ENCODE results near the gene C12orf42. TPM values are rescaled to one million over a fixed set of nuclear protein-coding genes. Genes with fewer than 3 reads are reported as not detected.

Gene C12orf42
- total and polyA plus RNA-seq, 2 donors from 2014 or later: 0.94 TPM; not detected in 1

- DNase-seq (no peak), FAIRE-seq (no peak)
- Histone ChIP-seq H3K4me3 (ENCODE audit: low read length in 3 of 3) (no peak overlapping the region), H3K36me3 (ENCODE audit: control insufficient read depth in 2 of 3, insufficient read depth in 3 of 3, low read length in 3 of 3) (no peaks in the 10 kb centered on the region), H3K27ac (ENCODE audit: low read depth in 2 of 2, low read length in 2 of 2) (no peak overlapping the region), H3K9ac (ENCODE audit: low read length in 3 of 3) (no peak overlapping the region), H3K27me3 (ENCODE audit: control insufficient read depth, insufficient read depth, low read length) (no peaks in the 10 kb centered on the region), H3K9me3 (ENCODE audit: control insufficient read depth in 2 of 3, insufficient read depth in 1 of 3, low read length in 3 of 3) (no peaks in the 10 kb centered on the region), H3K4me1 (ENCODE audit: control insufficient read depth in 2 of 3, insufficient read depth in 2 of 3, low read depth in 1 of 3, low read length in 3 of 3) (no peaks in the 10 kb centered on the region)
- intact Hi-C loops (cut with DNase I): no loop called here
- TF ChIP-seq, protein P1, sequence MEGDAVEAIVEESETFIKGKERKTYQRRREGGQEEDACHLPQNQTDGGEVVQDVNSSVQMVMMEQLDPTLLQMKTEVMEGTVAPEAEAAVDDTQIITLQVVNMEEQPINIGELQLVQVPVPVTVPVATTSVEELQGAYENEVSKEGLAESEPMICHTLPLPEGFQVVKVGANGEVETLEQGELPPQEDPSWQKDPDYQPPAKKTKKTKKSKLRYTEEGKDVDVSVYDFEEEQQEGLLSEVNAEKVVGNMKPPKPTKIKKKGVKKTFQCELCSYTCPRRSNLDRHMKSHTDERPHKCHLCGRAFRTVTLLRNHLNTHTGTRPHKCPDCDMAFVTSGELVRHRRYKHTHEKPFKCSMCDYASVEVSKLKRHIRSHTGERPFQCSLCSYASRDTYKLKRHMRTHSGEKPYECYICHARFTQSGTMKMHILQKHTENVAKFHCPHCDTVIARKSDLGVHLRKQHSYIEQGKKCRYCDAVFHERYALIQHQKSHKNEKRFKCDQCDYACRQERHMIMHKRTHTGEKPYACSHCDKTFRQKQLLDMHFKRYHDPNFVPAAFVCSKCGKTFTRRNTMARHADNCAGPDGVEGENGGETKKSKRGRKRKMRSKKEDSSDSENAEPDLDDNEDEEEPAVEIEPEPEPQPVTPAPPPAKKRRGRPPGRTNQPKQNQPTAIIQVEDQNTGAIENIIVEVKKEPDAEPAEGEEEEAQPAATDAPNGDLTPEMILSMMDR (IDR thresholded peaks at IDR 0.05; ENCODE audit: borderline replicate concordance, extremely low read depth, insufficient read depth): no peak
Measured at GRCh38 chr12:103524238-103524875, 28.6 kb upstream of the C12orf42 start.

GRCh38 chr12:103523771-103524170, 28.0 kb upstream of the C12orf42 start:
- Histone ChIP-seq H3K27ac (ENCODE audit: low read depth in 2 of 2, low read length in 2 of 2) (no peak overlapping the region), H3K4me3 (ENCODE audit: low read length in 3 of 3) (no peak overlapping the region), H3K27me3 (ENCODE audit: control insufficient read depth, insufficient read depth, low read length) (no peaks in the 10 kb centered on the region), H3K36me3 (ENCODE audit: control insufficient read depth in 2 of 3, insufficient read depth in 3 of 3, low read length in 3 of 3) (no peaks in the 10 kb centered on the region), H3K4me1 (ENCODE audit: control insufficient read depth in 2 of 3, insufficient read depth in 2 of 3, low read depth in 1 of 3, low read length in 3 of 3) (no peaks in the 10 kb centered on the region), H3K9ac (ENCODE audit: low read length in 3 of 3) (no peak overlapping the region), H3K9me3 (ENCODE audit: control insufficient read depth in 2 of 3, insufficient read depth in 1 of 3, low read length in 3 of 3) (no peaks in the 10 kb centered on the region)
- FAIRE-seq: no peak
- intact Hi-C loops (cut with DNase I): no loop called here
- no peak for DNase-seq
- TF ChIP-seq, protein P1 (IDR thresholded peaks at IDR 0.05; ENCODE audit: borderline replicate concordance, extremely low read depth, insufficient read depth): no peak

DNA sequence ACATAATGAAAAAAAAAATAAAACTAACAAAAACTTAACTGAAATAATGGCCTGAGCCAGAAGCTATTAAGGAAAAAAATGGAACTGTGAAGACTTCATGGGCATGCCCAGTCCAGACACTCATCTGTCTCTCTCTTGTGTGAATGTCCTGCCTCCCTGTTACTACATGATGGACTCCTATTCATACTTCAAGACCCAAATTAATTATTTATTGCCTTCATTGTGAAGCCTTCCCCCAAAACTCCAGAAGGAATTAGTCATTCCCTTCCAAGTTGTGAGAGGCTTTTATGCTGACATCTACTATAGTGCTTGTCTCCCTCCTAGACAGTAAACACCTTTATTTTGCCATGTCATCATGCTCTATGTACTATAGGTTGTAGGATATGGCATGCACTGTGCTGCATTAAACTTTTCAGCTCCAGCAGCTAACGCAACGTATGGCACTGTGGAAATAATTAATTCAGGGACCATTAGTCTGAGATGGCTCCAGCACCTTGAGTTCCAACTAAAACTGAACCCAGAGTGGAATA, 25.0 kb upstream of the C12orf42 start:
- TF ChIP-seq, protein P1 (IDR thresholded peaks at IDR 0.05; ENCODE audit: borderline replicate concordance, extremely low read depth, insufficient read depth): no peak
- no peak overlapping the region for H3K9ac ChIP-seq (ENCODE audit: low read length in 3 of 3)
- no peak overlapping the region for H3K4me3 ChIP-seq (ENCODE audit: low read length in 3 of 3)
- H3K27ac ChIP-seq (ENCODE audit: low read depth in 2 of 2, low read length in 2 of 2): no peak overlapping the region
- FAIRE-seq (no peak), DNase-seq (no peak)
- no peaks in the 10 kb centered on the region for H3K4me1 ChIP-seq (ENCODE audit: control insufficient read depth in 2 of 3, insufficient read depth in 2 of 3, low read depth in 1 of 3, low read length in 3 of 3)
- intact Hi-C loops (cut with DNase I): no loop called here
- H3K36me3 ChIP-seq (ENCODE audit: control insufficient read depth in 2 of 3, insufficient read depth in 3 of 3, low read length in 3 of 3): no peaks in the 10 kb centered on the region
- H3K9me3 ChIP-seq (ENCODE audit: control insufficient read depth in 2 of 3, insufficient read depth in 1 of 3, low read length in 3 of 3): no peaks in the 10 kb centered on the region
- H3K27me3 ChIP-seq (ENCODE audit: control insufficient read depth, insufficient read depth, low read length): no peaks in the 10 kb centered on the region

All from kidney (tissue), 14 donors.